ENCODE data around the gene DCST1. TPM values are rescaled to one million over a fixed set of nuclear protein-coding genes. Genes with fewer than 3 reads are reported as not detected.

DCST1 gene
- total RNA-seq, 3 donors from 2014 or later = 0.19 to 0.20 TPM; not detected in 1

GRCh38 chr1:155094622-155094948 is 61.0 kb downstream of the DCST1 start:
- H3K36me3 ChIP-seq (ENCODE audit: low read depth) = no peaks in the 10 kb centered on the region
- DNase-seq (no peak), ATAC-seq (no peak)
- H3K4me1 ChIP-seq (ENCODE audit: low read depth) = peaks cover 9% of the 10 kb centered on the region
- no peak for TF ChIP-seq CTCF (IDR thresholded peaks at IDR 0.05)
- no peaks in the 10 kb centered on the region for H3K9me3 ChIP-seq
- no peak overlapping the region for H3K4me3 ChIP-seq
- intact Hi-C loops (cut with DNase I, micrococcal nuclease) = loop anchor here in 1 of 2 donors (5.0 kb wide), 1 partner anchor 73 kb away; no protein-coding TSS in a partner anchor

DNA sequence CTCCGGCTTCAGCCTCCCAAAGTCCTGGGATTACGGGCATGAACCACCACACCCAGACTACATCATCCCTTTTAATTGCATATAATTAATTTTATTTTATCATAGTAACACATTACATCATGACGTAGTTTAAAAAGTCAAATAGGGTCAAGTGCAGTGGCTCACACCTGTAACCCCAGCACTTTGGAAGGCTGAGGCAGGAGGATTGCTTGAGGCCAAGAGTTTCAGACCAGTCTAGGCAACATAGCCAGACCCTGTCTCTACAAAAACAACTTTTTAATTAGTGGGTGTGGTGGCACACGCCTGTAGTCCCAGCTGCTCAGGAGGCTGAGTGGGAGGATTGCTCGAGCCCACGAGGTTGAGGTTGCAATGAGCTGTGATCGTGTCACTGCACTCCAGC is 65.7 kb downstream of the DCST1 start:
- no peak for TF ChIP-seq CTCF (IDR thresholded peaks at IDR 0.05)
- no peaks in the 10 kb centered on the region for H3K36me3 ChIP-seq (ENCODE audit: low read depth)
- peaks cover 13% of the 10 kb centered on the region for H3K4me1 ChIP-seq (ENCODE audit: low read depth)
- intact Hi-C loops (cut with DNase I, micrococcal nuclease) = no loop called here
- no peak for DNase-seq
- H3K9me3 ChIP-seq = no peaks in the 10 kb centered on the region
- no peak overlapping the region for H3K4me3 ChIP-seq
- peak; percentile 62 for ATAC-seq

Other genes with a start within 250 kb of the DCST1 start
- gene KCNN3, start 163.5 kb upstream of the DCST1 start, total RNA-seq = 10 to 100 TPM in 1 of 3 donors, 1 to 10 TPM in 2; 1.5 to 19.3 (median 2.0) TPM
- gene PMVK, start 97.1 kb upstream of the DCST1 start, total RNA-seq = 10 to 100 TPM; 28.4 to 37.6 (median 35.8) TPM
- gene PBXIP1, start 77.7 kb upstream of the DCST1 start, total RNA-seq = 100 to 1,000 TPM in 1 of 3 donors, 10 to 100 TPM in 2; 35.6 to 146 (median 49.4) TPM
- gene PYGO2, start 72.0 kb upstream of the DCST1 start, total RNA-seq = 10 to 100 TPM; 22.8 to 34.3 (median 25.8) TPM
- 100 to 1,000 TPM in 2 of 3 donors, 10 to 100 TPM in 1; 92.7 to 130 (median 122) TPM for gene SHC1, start 63.1 kb upstream of the DCST1 start, total RNA-seq
- 10 to 100 TPM; 26.8 to 52.4 (median 29.3) TPM for gene CKS1B, start 59.1 kb upstream of the DCST1 start, total RNA-seq
- gene FLAD1, start 50.5 kb upstream of the DCST1 start, total RNA-seq = 10 to 100 TPM; 28.4 to 40.4 (median 31.2) TPM
- under 1 TPM in 2 of 3 donors, not detected in 1; 0.60 to 0.76 TPM for gene LENEP, start 40.2 kb upstream of the DCST1 start, total RNA-seq
- 100 to 1,000 TPM; 175 to 313 (median 255) TPM for gene ZBTB7B, start 31.0 kb upstream of the DCST1 start, total RNA-seq
- gene DCST2, start within 50 bp of the DCST1 start, total RNA-seq = 1 to 10 TPM; 1.7 to 3.3 (median 2.3) TPM
- gene ADAM15, start 17.5 kb downstream of the DCST1 start, total RNA-seq = 100 to 1,000 TPM in 1 of 3 donors, 10 to 100 TPM in 2; 71.8 to 148 (median 79.7) TPM
- gene EFNA4, start 29.9 kb downstream of the DCST1 start, total RNA-seq = 10 to 100 TPM; 12.3 to 27.2 (median 26.4) TPM
- gene EFNA3, start 45.0 kb downstream of the DCST1 start, total RNA-seq = 10 to 100 TPM in 1 of 3 donors, 1 to 10 TPM in 2; 2.1 to 17.4 (median 5.6) TPM
- gene EFNA1, start 94.1 kb downstream of the DCST1 start, total RNA-seq = 100 to 1,000 TPM in 2 of 3 donors, 10 to 100 TPM in 1; 46.3 to 198 (median 110) TPM
- gene SLC50A1, start 102.0 kb downstream of the DCST1 start, total RNA-seq = 10 to 100 TPM; 38.7 to 95.8 (median 66.4) TPM
- gene DPM3, start 106.7 kb downstream of the DCST1 start, total RNA-seq = 100 to 1,000 TPM in 1 of 3 donors, 10 to 100 TPM in 2; 76.3 to 106 (median 78.4) TPM
- 100 to 1,000 TPM; 162 to 190 (median 176) TPM for gene KRTCAP2, start 139.5 kb downstream of the DCST1 start, total RNA-seq
- under 1 TPM; 0.26 to 0.76 (median 0.39) TPM for gene TRIM46, start 140.0 kb downstream of the DCST1 start, total RNA-seq
- gene THBS3, start 174.1 kb downstream of the DCST1 start, total RNA-seq = 10 to 100 TPM; 22.4 to 35.9 (median 33.9) TPM
- gene MTX1, start 174.9 kb downstream of the DCST1 start, total RNA-seq = 10 to 100 TPM; 26.1 to 41.1 (median 35.6) TPM
- 10 to 100 TPM; 16.9 to 42.6 (median 20.4) TPM for gene ENTREP3, start 221.7 kb downstream of the DCST1 start, total RNA-seq
- gene SCAMP3, start 228.5 kb downstream of the DCST1 start, total RNA-seq = 10 to 100 TPM; 43.6 to 53.4 (median 46.8) TPM
- gene CLK2, start 239.7 kb downstream of the DCST1 start, total RNA-seq = 10 to 100 TPM; 43.7 to 51.7 (median 47.8) TPM
- 10 to 100 TPM; 10.3 to 15.6 (median 10.8) TPM for gene HCN3, start 243.6 kb downstream of the DCST1 start, total RNA-seq

Data from mucosa of descending colon (tissue), 3 donors.